ENCODE data around the gene STYK1. TPM values are rescaled to one million over a fixed set of nuclear protein-coding genes. Genes with fewer than 3 reads are reported as not detected.

Gene STYK1
- total RNA-seq, 4 donors from 2014 or later = 0.50 to 1.2 TPM; not detected in 2

DNA sequence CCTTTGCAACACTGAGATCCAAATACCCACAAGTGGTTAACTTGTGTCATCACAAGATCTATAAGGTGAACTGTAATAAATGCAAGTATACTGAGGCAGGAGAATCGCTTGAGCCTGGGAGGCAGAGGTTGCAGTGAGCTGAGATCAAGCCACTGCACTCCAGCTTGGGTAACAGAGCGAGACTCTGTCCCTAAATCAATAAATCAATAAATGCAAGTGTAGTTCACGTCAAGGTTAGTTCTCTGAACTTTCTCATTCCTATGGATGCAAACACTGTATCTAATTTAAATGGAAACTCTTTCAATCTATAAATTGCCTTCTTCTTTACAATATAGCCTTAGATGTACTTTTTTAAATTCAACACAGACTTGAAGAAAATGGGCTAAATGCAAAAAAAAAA, 63.7 kb downstream of the STYK1 start:
- H3K4me3 ChIP-seq = no peak overlapping the region
- peaks cover 0 to 23% (median 21%) of the 10 kb centered on the region in 4 donors for H3K4me1 ChIP-seq
- no peak for TF ChIP-seq POLR2AphosphoS5 (IDR thresholded peaks at IDR 0.05)
- no peak for TF ChIP-seq EP300 (IDR thresholded peaks at IDR 0.05)
- no peak for TF ChIP-seq POLR2A (IDR thresholded peaks at IDR 0.05; ENCODE audit: low read depth)
- no peak for TF ChIP-seq CTCF (IDR thresholded peaks at IDR 0.05)
- intact Hi-C loops (cut with DNase I) = loop anchor here (5.0 kb wide), 1 partner anchor 112 kb away; the partner anchor contains the start of gene YBX3
- DNase-seq (ENCODE audit: extremely low spot score) = no peak
- no peak overlapping the region for H3K27ac ChIP-seq (replicated peaks in 1 of 4)
- no peaks in the 10 kb centered on the region for H3K9me3 ChIP-seq
- H3K36me3 ChIP-seq = peaks cover 0 to 51% (median 29%) of the 10 kb centered on the region in 4 donors
- 86% methylated on average over 3 of the region's 3 CpGs for WGBS
- no peaks in the 10 kb centered on the region for H3K27me3 ChIP-seq

DNA sequence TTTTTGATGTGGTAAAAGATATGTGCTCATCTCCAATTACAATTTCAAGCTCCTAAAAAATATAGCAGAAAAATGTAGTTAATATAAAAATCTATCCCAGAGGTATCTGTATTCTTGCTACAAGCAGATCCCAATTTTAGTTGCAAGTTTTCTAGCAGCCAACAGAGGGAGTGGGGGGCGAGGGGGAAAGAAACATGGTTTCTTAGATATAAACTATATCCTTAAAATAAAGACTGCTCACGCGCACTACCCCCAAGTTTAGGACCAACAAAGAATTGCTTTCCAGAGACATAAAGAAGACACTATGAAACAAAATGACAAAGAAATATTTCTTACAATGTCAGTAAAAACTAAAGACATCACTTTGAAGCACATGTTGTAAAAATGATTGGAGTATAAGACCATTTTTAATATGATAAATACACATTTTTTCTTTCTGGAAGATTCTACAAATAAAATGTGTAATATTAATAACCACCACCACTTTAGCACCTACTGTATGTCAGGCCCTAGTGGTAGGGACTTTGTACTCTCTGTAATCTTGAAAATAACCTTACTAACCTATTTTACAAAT, 65.9 kb downstream of the STYK1 start:
- H3K27ac ChIP-seq (replicated peaks in 1 of 4) = no peak overlapping the region
- H3K27me3 ChIP-seq = no peaks in the 10 kb centered on the region
- intact Hi-C loops (cut with DNase I) = no loop called here
- H3K36me3 ChIP-seq = peaks cover 0 to 61% (median 30%) of the 10 kb centered on the region in 4 donors
- 85% methylated on average over 3 of the region's 3 CpGs for WGBS
- no peaks in the 10 kb centered on the region for H3K9me3 ChIP-seq
- peaks cover 0 to 18% (median 17%) of the 10 kb centered on the region in 4 donors for H3K4me1 ChIP-seq
- no peak overlapping the region for H3K4me3 ChIP-seq
- TF ChIP-seq POLR2AphosphoS5 (IDR thresholded peaks at IDR 0.05) (no peak), POLR2A (IDR thresholded peaks at IDR 0.05; ENCODE audit: low read depth) (no peak), EP300 (IDR thresholded peaks at IDR 0.05) (no peak), CTCF (IDR thresholded peaks at IDR 0.05) (no peak)
- no peak for DNase-seq (ENCODE audit: extremely low spot score)

DNA sequence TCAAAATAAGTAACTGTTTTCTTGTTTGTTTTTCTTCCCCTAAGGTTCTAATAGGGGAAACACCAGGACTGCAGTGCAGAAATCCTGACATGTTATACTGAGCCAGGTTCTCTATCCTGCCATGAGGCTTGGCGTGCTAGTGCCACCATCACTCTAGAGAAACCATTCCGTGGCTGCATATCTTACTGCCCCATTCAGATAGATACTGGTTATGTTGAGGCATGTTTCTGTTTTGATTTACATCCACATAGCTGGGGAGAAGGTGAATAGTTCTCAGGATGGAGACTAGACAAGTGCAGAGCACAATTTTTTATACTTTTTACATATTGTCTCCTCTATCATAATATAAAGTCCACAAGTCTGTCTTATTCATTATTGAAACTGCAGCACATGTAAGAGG, 72.0 kb downstream of the STYK1 start:
- Histone ChIP-seq H3K4me1 (no peaks in the 10 kb centered on the region), H3K9me3 (no peaks in the 10 kb centered on the region), H3K36me3 (peaks cover 1 to 47% (median 10%) of the 10 kb centered on the region in 4 donors), H3K27ac (replicated peaks in 1 of 4) (no peak overlapping the region), H3K27me3 (no peaks in the 10 kb centered on the region), H3K4me3 (no peak overlapping the region)
- TF ChIP-seq CTCF (IDR thresholded peaks at IDR 0.05) (no peak), POLR2A (IDR thresholded peaks at IDR 0.05; ENCODE audit: low read depth) (no peak), POLR2AphosphoS5 (IDR thresholded peaks at IDR 0.05) (no peak), EP300 (IDR thresholded peaks at IDR 0.05) (no peak)
- intact Hi-C loops (cut with DNase I) = no loop called here
- WGBS = 100% methylated on average over 2 of the region's 2 CpGs
- DNase-seq (ENCODE audit: extremely low spot score) = no peak

- Histone ChIP-seq H3K36me3 (peaks cover 0 to 52% (median 6%) of the 10 kb centered on the region in 4 donors), H3K9me3 (no peaks in the 10 kb centered on the region), H3K27ac (replicated peaks in 1 of 4) (no peak overlapping the region), H3K27me3 (no peaks in the 10 kb centered on the region), H3K4me1 (no peaks in the 10 kb centered on the region), H3K4me3 (no peak overlapping the region)
- 84% methylated on average over 6 of the region's 6 CpGs for WGBS
- intact Hi-C loops (cut with DNase I) = no loop called here
- no peak for TF ChIP-seq CTCF (IDR thresholded peaks at IDR 0.05)
- no peak for TF ChIP-seq POLR2A (IDR thresholded peaks at IDR 0.05; ENCODE audit: low read depth)
- no peak for TF ChIP-seq EP300 (IDR thresholded peaks at IDR 0.05)
- no peak for TF ChIP-seq POLR2AphosphoS5 (IDR thresholded peaks at IDR 0.05)
- no peak for DNase-seq (ENCODE audit: extremely low spot score)
These were observed 72.9 kb downstream of the STYK1 start for GRCh38 chr12:10600988-10601387.

- H3K27me3 ChIP-seq = no peaks in the 10 kb centered on the region
- intact Hi-C loops (cut with DNase I) = no loop called here
- TF ChIP-seq EP300 (IDR thresholded peaks at IDR 0.05) (no peak), POLR2AphosphoS5 (IDR thresholded peaks at IDR 0.05) (no peak), POLR2A (IDR thresholded peaks at IDR 0.05; ENCODE audit: low read depth) (no peak), CTCF (IDR thresholded peaks at IDR 0.05) (no peak)
- no peak for DNase-seq (ENCODE audit: extremely low spot score)
- H3K4me3 ChIP-seq = no peak overlapping the region
- no peak overlapping the region for H3K27ac ChIP-seq (replicated peaks in 1 of 4)
- no peaks in the 10 kb centered on the region for H3K4me1 ChIP-seq
- no peaks in the 10 kb centered on the region for H3K9me3 ChIP-seq
- H3K36me3 ChIP-seq = peaks cover 2 to 45% (median 7%) of the 10 kb centered on the region in 4 donors
- WGBS = 80% methylated on average over 2 of the region's 2 CpGs
These were observed 78.0 kb downstream of the STYK1 start for GRCh38 chr12:10595881-10596280.

Data from esophagus muscularis mucosa (tissue), 4 donors.